Activated CD4-positive, alpha-beta T cell treated with anti-CD3 and anti-CD28 coated beads for 36 hours (primary cell): ENCODE data around the gene WWP2. TPM values are rescaled to one million over a fixed set of nuclear protein-coding genes. Genes with fewer than 3 reads are reported as not detected.
A peak's percentile ranks its signal among the peaks of the same experiment; 100 is the strongest.
"Not testable (repeated sequence)": the region's sequence is repeated elsewhere in the genome, so short reads cannot be mapped to it uniquely, and the experiment has no call there.

ENCODE experiments used
- ATAC-seq: fragments of 200-7000 bp; cut with Tn5 transposase; one replicate; pipeline ENCODE4 v1.10.0; 2021; ENCODE audit warnings: mild to moderate bottlenecking, moderate library complexity
- CTCF ChIA-PET: fragments of 350-600 bp; sonication (Branson Sonifier 250); formaldehyde crosslinking; loops from one replicate; lab custom pipeline; 2021; ENCODE audit warnings: antibody characterized with exemption; lab: Charles Lee
- POLR2A ChIA-PET: fragments of 350-600 bp; sonication (Branson Sonifier 250); formaldehyde crosslinking; loops from one replicate; lab custom pipeline; 2021; ENCODE audit warnings: antibody characterized with exemption, inconsistent platforms; lab: Charles Lee
- DNase-seq: peaks from one replicate; pipeline ENCODE4 v3.0.0-alpha.2; 2020
- H3K27ac Mint-ChIP-seq: one replicate; pipeline ENCODE4 v1.8.0; 2021; ENCODE audit warnings: mixed read lengths
- H3K27me3 Mint-ChIP-seq: one replicate; pipeline ENCODE4 v1.8.0; 2021; ENCODE audit warnings: mixed read lengths
- H3K36me3 Mint-ChIP-seq: one replicate; pipeline ENCODE4 v1.8.0; 2021; ENCODE audit warnings: low read depth, mixed read lengths
- H3K4me1 Mint-ChIP-seq: one replicate; pipeline ENCODE4 v1.8.0; 2021; ENCODE audit warnings: mixed read lengths
- H3K4me3 Mint-ChIP-seq: one replicate; pipeline ENCODE4 v1.8.0; 2021; ENCODE audit warnings: mild to moderate bottlenecking, moderate library complexity, mixed read lengths
- H3K9me3 Mint-ChIP-seq: one replicate; pipeline ENCODE4 v1.8.0; 2021; ENCODE audit warnings: low read depth, mixed read lengths
- intact Hi-C, 2 experiments: fragments of 100-400 bp; cut with DNase I in 1 of 2; cut with micrococcal nuclease in 1 of 2; formaldehyde crosslinking; loops; one replicate each; pipeline versions ENCODE4 v1.14.2 to v1.15.1; 2022 to 2024; cut with DNase I, micrococcal nuclease
- total RNA-seq, 2 experiments: library from RNA; stranded (reverse); gene quantifications; one replicate each; pipeline ENCODE4 v1.2.3, GENCODE V29; 2021

The WWP2 gene
- total RNA-seq, 2 experiments from 2014 or later: 43.3 to 44.6 TPM

GRCh38 chr16:69726313-69727060 is 35.6 kb upstream of the WWP2 start, which contains the start of gene NQO1:
NQO1 (minus strand) TSS chr16:69726560; CDS start chr16:69726439, 121 bp downstream.
- intact Hi-C loops: loop anchor here (1.0 kb wide), 3 partner anchors 28 to 340 kb away; partner anchors contain the start of genes NOB1 (in 2 of the 2), TERF2 (in 1 of the 2) and WWP2 (in 1 of the 2)
- ATAC-seq: peak; percentile 99
- H3K4me1 Mint-ChIP-seq: peaks cover 24% of the 10 kb centered on the region

GRCh38 chr16:69727916-69728270 is 34.2 kb upstream of the WWP2 start:
- no peak overlapping the region for H3K27ac Mint-ChIP-seq
- intact Hi-C loops: no loop called here

More at GRCh38 chr16:69726313-69727060, 35.6 kb upstream of the WWP2 start, which contains the start of gene NQO1:
- Mint-ChIP-seq H3K27me3 (no peaks in the 10 kb centered on the region), H3K36me3 (no peaks in the 10 kb centered on the region), H3K27ac (peak within 1 kb of the TSS; percentile 89), H3K4me3 (peak within 1 kb of the TSS; percentile 79), H3K9me3 (no peaks in the 10 kb centered on the region)
- ChIA-PET CTCF (interaction anchor here (0.7 to 3.6 kb wide), 6 partner anchors 18 to 319 kb away, joined by 3 to 22 read pairs (median 4); partner anchors contain the start of gene NOB1), POLR2A (interaction anchor here (0.5 to 2.0 kb wide), 4 partner anchors 15 to 33 kb away, joined by 3 to 5 read pairs (median 4); partner anchors contain the start of gene NOB1)
- peak; percentile 95 for DNase-seq

GRCh38 chr16:69729030-69729429 is 33.1 kb upstream of the WWP2 start:
- H3K9me3 Mint-ChIP-seq, H3K27ac Mint-ChIP-seq, DNase-seq, intact Hi-C loops, H3K4me3 Mint-ChIP-seq, ATAC-seq, H3K27me3 Mint-ChIP-seq, H3K36me3 Mint-ChIP-seq: not testable (repeated sequence)
- CTCF ChIA-PET: interaction anchor here (0.8 to 3.6 kb wide), 4 partner anchors 19 to 201 kb away, joined by 3 to 22 read pairs (median 6); partner anchors contain the start of gene NOB1
- POLR2A ChIA-PET: interaction anchor here (0.6 kb wide), 2 partner anchors 43 to 595 kb away, joined by 3 to 4 read pairs; no protein-coding TSS in a partner anchor
- peaks cover 24% of the 10 kb centered on the region for H3K4me1 Mint-ChIP-seq

More at GRCh38 chr16:69727916-69728270, 34.2 kb upstream of the WWP2 start:
- ChIA-PET POLR2A (no interaction called here), CTCF (interaction anchor here (0.9 to 3.6 kb wide), 4 partner anchors 18 to 332 kb away, joined by 3 to 22 read pairs (median 7); partner anchors contain the start of gene NOB1)
- no peaks in the 10 kb centered on the region for H3K36me3 Mint-ChIP-seq
- no peaks in the 10 kb centered on the region for H3K27me3 Mint-ChIP-seq
- H3K4me1 Mint-ChIP-seq: peaks cover 24% of the 10 kb centered on the region
- H3K9me3 Mint-ChIP-seq: no peaks in the 10 kb centered on the region
- DNase-seq: no peak
- peak overlapping the region; percentile 79 for H3K4me3 Mint-ChIP-seq
- ATAC-seq: no peak

- CTCF ChIA-PET: interaction anchor here (1.2 kb wide), 1 partner anchor 198 kb away, joined by 3 read pairs; no protein-coding TSS in a partner anchor
- intact Hi-C loops, H3K36me3 Mint-ChIP-seq, H3K4me3 Mint-ChIP-seq, DNase-seq, ATAC-seq, H3K9me3 Mint-ChIP-seq, H3K27me3 Mint-ChIP-seq, H3K27ac Mint-ChIP-seq, POLR2A ChIA-PET: not testable (repeated sequence)
- peaks cover 12% of the 10 kb centered on the region for H3K4me1 Mint-ChIP-seq
Observed at GRCh38 chr16:69731280-69731679, 30.9 kb upstream of the WWP2 start.

GRCh38 chr16:69732101-69732500 is 30.0 kb upstream of the WWP2 start:
- CTCF ChIA-PET: interaction anchor here (0.6 to 1.2 kb wide), 3 partner anchors 198 to 563 kb away, joined by 3 to 4 read pairs (median 3); no protein-coding TSS in a partner anchor
- no peak overlapping the region for H3K27ac Mint-ChIP-seq

GRCh38 chr16:69741519-69741918 is 20.6 kb upstream of the WWP2 start:
- intact Hi-C loops: no loop called here
- Mint-ChIP-seq H3K27ac (no peak overlapping the region), H3K4me1 (no peaks in the 10 kb centered on the region), H3K9me3 (no peaks in the 10 kb centered on the region), H3K4me3 (no peak overlapping the region), H3K36me3 (peaks cover 50% of the 10 kb centered on the region), H3K27me3 (no peaks in the 10 kb centered on the region)
- ATAC-seq: no peak
- no peak for DNase-seq
- ChIA-PET CTCF (interaction anchor here (0.6 to 1.7 kb wide), 4 partner anchors 12 to 55 kb away, joined by 3 to 6 read pairs (median 4); partner anchors contain the start of gene NOB1), POLR2A (interaction anchor here (0.7 kb wide), 1 partner anchor 369 kb away, joined by 3 read pairs; no protein-coding TSS in a partner anchor)

More at GRCh38 chr16:69732101-69732500, 30.0 kb upstream of the WWP2 start:
- H3K9me3 Mint-ChIP-seq: no peaks in the 10 kb centered on the region
- no peak overlapping the region for H3K4me3 Mint-ChIP-seq
- peaks cover 4% of the 10 kb centered on the region for H3K4me1 Mint-ChIP-seq
- intact Hi-C loops: no loop called here
- no peak for DNase-seq
- POLR2A ChIA-PET: no interaction called here
- H3K27me3 Mint-ChIP-seq: no peaks in the 10 kb centered on the region
- no peak for ATAC-seq
- no peaks in the 10 kb centered on the region for H3K36me3 Mint-ChIP-seq

- ChIA-PET CTCF (interaction anchor here (0.6 to 1.7 kb wide), 3 partner anchors 11 to 47 kb away, joined by 3 to 6 read pairs (median 3); partner anchors contain the start of gene NOB1), POLR2A (no interaction called here)
- Mint-ChIP-seq H3K4me3 (no peak overlapping the region), H3K27ac (no peak overlapping the region), H3K9me3 (no peaks in the 10 kb centered on the region), H3K4me1 (peaks cover under 1% of the 10 kb centered on the region), H3K27me3 (no peaks in the 10 kb centered on the region), H3K36me3 (peaks cover 52% of the 10 kb centered on the region)
- DNase-seq (no peak), ATAC-seq (no peak)
- intact Hi-C loops: no loop called here
Observed at GRCh38 chr16:69741951-69742904, 19.9 kb upstream of the WWP2 start.

- ATAC-seq: no peak
- ChIA-PET CTCF (interaction anchor here (1.6 kb wide), 1 partner anchor 10 kb away, joined by 7 read pairs; the partner anchor contains the start of gene NOB1), POLR2A (interaction anchor here (0.6 to 1.2 kb wide), 2 partner anchors 10 to 65 kb away, joined by 3 read pairs; partner anchors contain the start of gene NOB1)
- Mint-ChIP-seq H3K36me3 (peaks cover 72% of the 10 kb centered on the region), H3K27ac (peak overlapping the region; percentile 53), H3K9me3 (no peaks in the 10 kb centered on the region), H3K4me3 (no peak overlapping the region), H3K27me3 (no peaks in the 10 kb centered on the region), H3K4me1 (peaks cover 5% of the 10 kb centered on the region)
- intact Hi-C loops: no loop called here
- no peak for DNase-seq
Observed at GRCh38 chr16:69744363-69745231, 17.5 kb upstream of the WWP2 start.

GRCh38 chr16:69745232-69745612 is 16.9 kb upstream of the WWP2 start:
- Mint-ChIP-seq H3K4me1 (peaks cover 5% of the 10 kb centered on the region), H3K4me3 (no peak overlapping the region), H3K27ac (no peak overlapping the region), H3K27me3 (no peaks in the 10 kb centered on the region), H3K36me3 (peaks cover 69% of the 10 kb centered on the region), H3K9me3 (no peaks in the 10 kb centered on the region)
- ATAC-seq: no peak
- ChIA-PET POLR2A (interaction anchor here (1.2 kb wide), 1 partner anchor 10 kb away, joined by 3 read pairs; the partner anchor contains the start of gene NOB1), CTCF (interaction anchor here (1.6 kb wide), 1 partner anchor 9 kb away, joined by 7 read pairs; the partner anchor contains the start of gene NOB1)
- DNase-seq: no peak
- intact Hi-C loops: no loop called here
